Measurements from ENCODE around the gene OSER1. TPM values are rescaled to one million over a fixed set of nuclear protein-coding genes. Genes with fewer than 3 reads are reported as not detected.

The OSER1 gene
- total RNA-seq, 4 donors from 2014 or later = 36.2 to 56.4 (median 43.0) TPM

- H3K36me3 ChIP-seq = no peaks in the 10 kb centered on the region
- no peaks in the 10 kb centered on the region for H3K27me3 ChIP-seq
- DNase-seq = no peak
- intact Hi-C loops (cut with DNase I) = loop anchor here (10.0 kb wide), 2 partner anchors 166 to 256 kb away; partner anchors contain the start of gene TTPAL
- H3K27ac ChIP-seq = no peak overlapping the region
- no peaks in the 10 kb centered on the region for H3K9me3 ChIP-seq
- H3K4me1 ChIP-seq = no peaks in the 10 kb centered on the region
- WGBS, 2 donors = 57 to 59% methylated on average over 5 of the region's 5 CpGs
- no peak for TF ChIP-seq POLR2A (IDR thresholded peaks at IDR 0.05)
- no peak for TF ChIP-seq CTCF (IDR thresholded peaks at IDR 0.05)
- H3K4me3 ChIP-seq (replicated peaks in 1 of 3) = no peak overlapping the region
Measured at GRCh38 chr20:44219170-44219730, 8.7 kb upstream of the OSER1 start.

- H3K27ac ChIP-seq = no peak overlapping the region
- TF ChIP-seq CTCF (IDR thresholded peaks at IDR 0.05) (no peak), POLR2A (IDR thresholded peaks at IDR 0.05) (no peak)
- H3K4me3 ChIP-seq (replicated peaks in 1 of 3) = no peak overlapping the region
Measured at GRCh38 chr20:44218446-44218845, 7.9 kb upstream of the OSER1 start.

DNA sequence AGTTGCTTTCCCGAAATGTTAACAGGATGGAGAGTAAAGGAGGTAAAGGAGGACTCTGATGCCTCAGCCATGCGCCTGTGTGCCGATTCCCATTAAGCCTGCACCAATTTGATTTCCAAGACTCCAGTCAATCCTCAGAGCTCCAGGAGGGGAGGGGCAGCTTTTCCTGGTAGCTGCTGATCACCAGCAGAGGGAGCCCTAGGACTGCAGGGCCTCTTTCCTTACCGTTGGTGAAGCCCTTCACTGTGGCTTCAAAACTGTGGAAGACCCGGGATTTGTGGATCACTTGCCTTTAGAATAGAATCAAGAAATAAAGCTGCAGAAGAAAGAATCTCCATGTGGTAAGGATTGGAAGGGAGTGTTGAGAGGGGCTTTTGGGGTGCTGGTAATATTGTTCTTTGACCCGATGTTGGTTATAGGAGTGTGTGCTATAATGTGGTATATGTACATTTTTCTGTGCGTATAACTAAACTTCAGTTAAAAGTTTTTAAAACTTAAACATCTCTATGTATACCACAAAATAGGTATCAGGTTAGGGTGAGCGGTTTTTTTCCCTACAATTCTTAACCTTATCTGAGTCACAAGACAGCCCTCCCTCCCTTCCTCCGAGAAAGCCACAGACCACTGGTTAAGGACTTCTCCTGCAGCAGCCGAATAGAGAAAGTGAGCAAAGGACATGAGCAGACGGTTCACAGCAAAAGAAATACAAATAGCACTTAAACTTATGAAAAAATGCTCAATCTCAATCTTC is 6.9 kb upstream of the OSER1 start:
- WGBS, 2 donors = 51 to 57% methylated on average over 11 of the region's 11 CpGs
- H3K27me3 ChIP-seq = no peaks in the 10 kb centered on the region
- no peaks in the 10 kb centered on the region for H3K4me1 ChIP-seq
- H3K27ac ChIP-seq = no peak overlapping the region
- H3K9me3 ChIP-seq = no peaks in the 10 kb centered on the region
- DNase-seq = peak; percentile 67 to 69
- H3K36me3 ChIP-seq = no peaks in the 10 kb centered on the region
- H3K4me3 ChIP-seq (replicated peaks in 1 of 3) = no peak overlapping the region
- intact Hi-C loops (cut with DNase I) = loop anchor here (2.0 to 10.0 kb wide), 3 partner anchors 93 to 257 kb away; partner anchors contain the start of genes FITM2 and TTPAL
- TF ChIP-seq CTCF (IDR thresholded peaks at IDR 0.05) = peak in 5 of 6 experiments; percentile 48 to 84 (median 79)
- TF ChIP-seq POLR2A (IDR thresholded peaks at IDR 0.05) = no peak

More at GRCh38 chr20:44218446-44218845, 7.9 kb upstream of the OSER1 start:
- WGBS, 2 donors = 74 to 79% methylated on average over 4 of the region's 4 CpGs
- Histone ChIP-seq H3K4me1 (no peaks in the 10 kb centered on the region), H3K27me3 (no peaks in the 10 kb centered on the region), H3K36me3 (no peaks in the 10 kb centered on the region), H3K9me3 (no peaks in the 10 kb centered on the region)
- DNase-seq = no peak
- intact Hi-C loops (cut with DNase I) = loop anchor here (10.0 kb wide), 2 partner anchors 166 to 256 kb away; partner anchors contain the start of gene TTPAL

- WGBS, 2 donors = 54 to 55% methylated on average over 7 of the region's 7 CpGs
- no peak overlapping the region for H3K27ac ChIP-seq
- H3K27me3 ChIP-seq = no peaks in the 10 kb centered on the region
- no peak for TF ChIP-seq POLR2A (IDR thresholded peaks at IDR 0.05)
- peak; percentile 40 to 84 (median 70) for TF ChIP-seq CTCF (IDR thresholded peaks at IDR 0.05)
- no peaks in the 10 kb centered on the region for H3K36me3 ChIP-seq
- intact Hi-C loops (cut with DNase I) = loop anchor here (10.0 kb wide), 2 partner anchors 170 to 260 kb away; partner anchors contain the start of gene TTPAL
- DNase-seq = peak; percentile 69 to 76
- H3K9me3 ChIP-seq = no peaks in the 10 kb centered on the region
- no peak overlapping the region for H3K4me3 ChIP-seq (replicated peaks in 1 of 3)
- H3K4me1 ChIP-seq = peaks cover 7 to 9% of the 10 kb centered on the region in 2 donors
Measured at GRCh38 chr20:44215125-44215524, 4.6 kb upstream of the OSER1 start.

- Histone ChIP-seq H3K36me3 (no peaks in the 10 kb centered on the region), H3K27ac (no peak overlapping the region), H3K4me1 (peaks cover 23 to 25% of the 10 kb centered on the region in 2 donors), H3K9me3 (no peaks in the 10 kb centered on the region), H3K4me3 (replicated peaks in 1 of 3) (no peak overlapping the region), H3K27me3 (no peaks in the 10 kb centered on the region)
- no peak for DNase-seq
- TF ChIP-seq CTCF (IDR thresholded peaks at IDR 0.05) (no peak), POLR2A (IDR thresholded peaks at IDR 0.05) (no peak)
- intact Hi-C loops (cut with DNase I) = loop anchor here (10.0 kb wide), 2 partner anchors 172 to 262 kb away; partner anchors contain the start of gene TTPAL
- 89% methylated on average over 4 of the region's 4 CpGs for WGBS, 2 donors
Measured at GRCh38 chr20:44212792-44213191, 2.2 kb upstream of the OSER1 start.
